ENCODE results near the gene TCHHL1.

The TCHHL1 gene

DNA sequence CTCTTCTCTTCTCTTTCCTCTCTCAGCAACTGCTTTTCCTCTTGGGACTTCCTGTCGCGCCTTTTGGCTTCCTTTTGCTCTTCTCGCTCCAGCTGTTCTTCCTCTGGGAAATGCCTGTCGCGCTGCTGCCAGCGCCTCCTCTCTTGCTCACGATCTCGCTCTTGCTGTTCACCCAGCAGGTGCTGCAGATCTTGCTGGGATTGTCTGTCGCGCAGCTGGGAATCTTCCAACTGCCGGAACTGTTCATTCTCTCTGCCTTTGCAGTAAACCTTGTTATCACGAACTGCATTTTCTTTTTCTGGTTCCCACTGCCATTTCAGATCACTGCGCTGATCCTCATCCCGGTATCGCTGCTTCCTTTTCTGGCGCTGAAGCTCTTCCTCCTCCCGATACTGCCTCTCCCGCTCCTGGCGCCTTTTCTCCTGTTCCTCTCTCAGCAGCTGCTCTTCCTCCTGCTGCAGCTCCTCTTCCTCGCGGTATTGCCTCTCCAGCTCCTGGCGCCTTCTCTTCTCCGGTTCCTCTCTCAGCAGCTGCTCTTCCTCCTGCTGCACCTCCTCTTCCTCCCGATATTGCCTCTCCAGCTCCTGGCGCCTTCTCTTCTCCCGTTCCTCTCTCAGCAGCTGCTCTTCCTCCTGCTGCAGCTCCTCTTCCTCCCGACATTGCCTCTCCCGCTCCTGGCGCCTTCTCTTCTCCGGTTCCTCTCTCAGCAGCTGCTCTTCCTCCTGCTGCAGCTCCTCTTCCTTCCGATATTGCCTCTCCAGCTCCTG is 20.6 kb upstream of the TCHHL1 start:
- peak overlapping the region; percentile 59 for H3K4me3 ChIP-seq (ENCODE audit: low read length)
- TF ChIP-seq, protein P1, sequence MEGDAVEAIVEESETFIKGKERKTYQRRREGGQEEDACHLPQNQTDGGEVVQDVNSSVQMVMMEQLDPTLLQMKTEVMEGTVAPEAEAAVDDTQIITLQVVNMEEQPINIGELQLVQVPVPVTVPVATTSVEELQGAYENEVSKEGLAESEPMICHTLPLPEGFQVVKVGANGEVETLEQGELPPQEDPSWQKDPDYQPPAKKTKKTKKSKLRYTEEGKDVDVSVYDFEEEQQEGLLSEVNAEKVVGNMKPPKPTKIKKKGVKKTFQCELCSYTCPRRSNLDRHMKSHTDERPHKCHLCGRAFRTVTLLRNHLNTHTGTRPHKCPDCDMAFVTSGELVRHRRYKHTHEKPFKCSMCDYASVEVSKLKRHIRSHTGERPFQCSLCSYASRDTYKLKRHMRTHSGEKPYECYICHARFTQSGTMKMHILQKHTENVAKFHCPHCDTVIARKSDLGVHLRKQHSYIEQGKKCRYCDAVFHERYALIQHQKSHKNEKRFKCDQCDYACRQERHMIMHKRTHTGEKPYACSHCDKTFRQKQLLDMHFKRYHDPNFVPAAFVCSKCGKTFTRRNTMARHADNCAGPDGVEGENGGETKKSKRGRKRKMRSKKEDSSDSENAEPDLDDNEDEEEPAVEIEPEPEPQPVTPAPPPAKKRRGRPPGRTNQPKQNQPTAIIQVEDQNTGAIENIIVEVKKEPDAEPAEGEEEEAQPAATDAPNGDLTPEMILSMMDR (conservative IDR thresholded peaks at IDR 0.05; ENCODE audit: low read length): no peak
- DNase-seq (ENCODE audit: low read depth): peak; percentile 3

DNA sequence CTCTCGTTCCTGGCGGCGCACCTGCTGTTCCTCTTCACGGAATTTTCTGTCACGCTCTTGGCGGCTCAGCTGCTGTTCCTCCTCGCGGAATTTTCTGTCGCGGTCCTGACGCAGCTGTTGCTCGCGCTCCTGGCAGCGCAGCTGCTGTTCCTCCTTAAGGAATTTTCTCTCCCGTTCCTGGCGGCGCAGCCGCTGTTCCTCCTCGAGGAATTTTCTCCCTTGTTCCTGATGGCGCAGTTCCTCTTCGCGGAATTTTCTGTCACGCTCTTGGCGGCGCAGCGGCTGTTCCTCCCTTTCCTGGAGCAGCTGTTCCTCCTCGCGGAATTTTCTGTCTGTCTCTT is 20.0 kb upstream of the TCHHL1 start:
- H3K4me3 ChIP-seq (ENCODE audit: low read length): peak overlapping the region; percentile 59
- TF ChIP-seq, protein P1 (conservative IDR thresholded peaks at IDR 0.05; ENCODE audit: low read length): no peak
- DNase-seq (ENCODE audit: low read depth): peak; percentile 1

DNA sequence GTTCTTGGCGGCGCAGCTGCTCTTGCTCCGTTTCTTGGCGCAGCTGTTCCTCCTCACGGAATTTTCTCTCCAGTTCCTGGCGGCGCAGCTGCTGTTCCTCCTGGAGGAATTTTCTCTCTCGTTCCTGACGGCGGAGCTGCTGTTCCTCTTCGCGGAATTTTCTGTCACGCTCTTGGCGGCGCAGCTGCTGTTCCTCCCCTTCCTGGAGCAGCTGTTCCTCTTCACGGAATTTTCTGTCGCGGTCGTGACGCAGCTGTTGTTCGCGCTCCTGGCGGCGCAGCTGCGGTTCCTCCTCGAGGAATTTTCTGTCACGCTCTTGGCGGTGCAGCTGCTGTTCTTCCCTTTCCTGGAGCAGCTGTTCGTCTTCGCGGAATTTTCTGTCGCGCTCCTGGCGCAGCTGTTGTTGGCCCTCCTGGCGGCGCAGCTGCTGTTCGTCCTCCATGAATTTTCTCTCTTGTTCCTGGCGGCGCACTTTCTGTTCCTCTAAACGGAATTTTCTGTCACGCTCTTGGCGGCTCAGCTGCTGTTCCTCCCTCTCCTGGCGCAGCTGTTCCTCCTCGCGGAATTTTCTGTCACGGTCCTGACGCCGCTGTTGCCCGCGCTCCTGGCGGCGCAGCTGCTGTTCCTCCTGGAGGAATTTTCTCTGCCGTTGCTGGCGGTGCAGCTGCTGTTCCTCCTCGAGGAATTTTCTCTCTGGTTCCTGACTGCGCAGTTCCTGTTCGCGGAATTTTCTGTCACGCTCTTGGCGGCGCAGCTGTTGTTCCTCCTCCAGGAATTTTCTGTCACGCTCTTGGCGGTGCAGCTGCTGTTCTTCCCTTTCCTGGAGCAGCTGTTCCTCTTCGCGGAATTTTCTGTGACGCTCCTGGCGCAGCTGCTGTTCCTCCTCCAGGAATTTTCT is 19.4 kb upstream of the TCHHL1 start:
- H3K4me3 ChIP-seq (ENCODE audit: low read length): peak overlapping the region; percentile 47
- TF ChIP-seq, protein P1 (conservative IDR thresholded peaks at IDR 0.05; ENCODE audit: low read length): no peak
- DNase-seq (ENCODE audit: low read depth): peak; percentile 56

DNA sequence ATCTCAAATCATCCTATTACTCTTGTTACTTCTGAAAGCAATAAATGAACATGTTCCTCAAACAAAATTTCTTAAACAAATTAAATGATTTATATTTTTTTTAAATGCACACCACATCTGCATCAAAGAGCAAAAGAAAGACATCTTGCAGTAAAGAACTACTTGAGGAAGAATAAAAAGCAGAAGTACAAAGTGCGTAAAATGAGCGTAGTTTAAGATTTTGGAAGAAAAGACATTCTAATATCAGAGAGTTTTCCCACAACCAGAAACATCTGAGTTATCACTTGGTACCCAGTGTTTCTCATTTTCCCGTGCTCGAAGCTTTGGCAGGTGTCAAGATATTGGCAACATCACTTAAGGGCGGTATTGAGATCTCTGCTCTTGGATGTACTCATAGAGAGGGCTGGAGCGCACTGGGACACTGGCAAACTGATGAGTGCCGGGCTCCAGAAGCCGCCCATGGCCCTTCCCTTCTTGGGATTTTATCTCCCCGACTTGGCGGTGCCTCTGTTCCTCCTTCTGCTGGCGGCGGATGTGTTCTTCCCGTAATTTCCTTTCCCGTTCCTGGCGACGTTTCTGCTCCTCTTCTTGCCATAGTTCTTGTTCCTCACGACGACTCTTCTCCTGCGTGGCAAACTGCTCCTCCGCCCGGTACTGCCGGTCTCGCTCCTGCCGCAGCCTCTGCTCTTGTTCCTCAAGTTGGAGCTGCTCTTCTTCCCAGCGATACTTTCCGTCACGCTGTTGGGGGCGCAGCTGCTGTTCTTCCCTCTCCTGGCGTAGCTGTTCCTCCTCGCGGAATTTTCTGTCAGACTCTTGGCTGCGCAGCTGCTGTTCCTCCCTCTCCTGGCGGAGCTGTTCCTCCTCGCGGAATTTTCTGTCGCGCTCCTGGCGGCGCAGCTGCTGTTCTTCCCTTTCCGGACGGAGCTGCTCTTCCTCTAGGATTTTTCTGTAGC is 18.4 kb upstream of the TCHHL1 start:
- peak overlapping the region; percentile 47 for H3K4me3 ChIP-seq (ENCODE audit: low read length)
- DNase-seq (ENCODE audit: low read depth): no peak

DNA sequence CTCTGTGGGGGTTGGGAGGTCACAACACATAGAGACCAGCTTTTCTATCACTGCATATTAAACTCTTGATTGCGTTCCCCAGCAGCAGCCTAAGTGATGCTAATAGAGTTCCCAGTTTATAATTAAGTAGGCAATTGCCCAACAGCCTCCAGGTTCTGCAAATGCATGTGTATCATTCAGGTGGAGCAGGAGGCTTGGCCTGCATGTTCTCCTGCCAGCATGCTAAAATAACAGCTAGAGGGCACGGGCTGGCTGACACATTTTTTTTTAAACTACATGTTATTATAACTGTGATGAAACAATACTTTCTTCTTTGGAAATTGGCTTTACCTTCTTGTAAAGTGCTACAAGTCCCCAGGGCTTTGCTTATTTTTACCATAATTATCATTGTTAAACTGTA is 16.0 kb upstream of the TCHHL1 start:
- DNase-seq (ENCODE audit: low read depth): no peak
- H3K4me3 ChIP-seq (ENCODE audit: low read length): no peak overlapping the region

More for the DNA sequence above, 18.4 kb upstream of the TCHHL1 start:
- TF ChIP-seq, protein P1 (conservative IDR thresholded peaks at IDR 0.05; ENCODE audit: low read length): no peak

DNA sequence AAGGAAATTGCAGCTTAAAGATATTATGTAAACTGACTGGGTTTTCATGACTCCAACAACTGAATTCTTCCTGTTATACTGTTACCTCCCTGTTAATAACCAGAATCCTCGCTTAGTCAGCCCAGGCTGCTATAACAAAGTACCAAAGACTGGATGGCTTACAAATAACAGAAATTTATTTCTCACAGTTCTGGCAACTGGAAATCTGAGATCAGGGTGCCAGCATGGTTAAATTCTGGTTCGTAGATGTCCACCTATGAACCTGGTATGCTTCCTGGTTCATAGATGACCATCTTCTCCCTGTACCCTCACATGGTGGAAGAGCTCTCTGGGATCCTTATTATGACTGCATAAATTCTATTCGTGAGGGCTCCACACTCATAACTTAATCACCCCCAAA is 8.1 kb upstream of the TCHHL1 start:
- TF ChIP-seq, protein P1 (conservative IDR thresholded peaks at IDR 0.05; ENCODE audit: low read length): no peak
- no peak overlapping the region for H3K4me3 ChIP-seq (ENCODE audit: low read length)
- DNase-seq (ENCODE audit: low read depth): no peak

More for the DNA sequence above, 16.0 kb upstream of the TCHHL1 start:
- TF ChIP-seq, protein P1 (conservative IDR thresholded peaks at IDR 0.05; ENCODE audit: low read length): no peak

All from AG10803 (cell line).